Fibroblast of skin of left quadriceps (primary cell): ENCODE data around the gene EDNRA.
A peak's percentile ranks its signal among the peaks of the same experiment; 100 is the strongest.

ENCODE experiments used
- DNase-seq, 2 experiments: peaks; one replicate each; pipeline ENCODE4 v3.0.0-alpha.2; 2013; ENCODE audit warnings: low read depth in 2 of 2

Gene EDNRA

DNA sequence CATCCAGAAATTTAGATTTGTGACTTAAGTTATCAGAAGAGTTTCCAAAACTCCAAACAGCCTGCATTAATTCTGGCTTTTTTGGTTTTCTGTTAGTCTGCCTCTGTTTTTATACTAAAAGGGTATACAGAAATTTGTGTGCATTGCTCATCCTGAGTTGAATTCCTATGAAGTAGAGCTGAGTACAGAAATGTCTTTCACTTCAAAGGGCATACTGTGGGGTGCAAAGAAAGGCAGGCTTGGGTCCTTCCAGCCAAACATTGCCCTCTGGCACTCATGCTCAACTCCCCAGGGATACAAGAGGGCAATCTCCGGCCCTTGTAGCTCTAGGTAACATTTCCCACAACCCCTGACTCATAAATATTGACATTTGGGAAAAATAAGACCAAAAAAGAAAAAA, 108.7 kb downstream of the EDNRA start:
- no peak for DNase-seq

DNA sequence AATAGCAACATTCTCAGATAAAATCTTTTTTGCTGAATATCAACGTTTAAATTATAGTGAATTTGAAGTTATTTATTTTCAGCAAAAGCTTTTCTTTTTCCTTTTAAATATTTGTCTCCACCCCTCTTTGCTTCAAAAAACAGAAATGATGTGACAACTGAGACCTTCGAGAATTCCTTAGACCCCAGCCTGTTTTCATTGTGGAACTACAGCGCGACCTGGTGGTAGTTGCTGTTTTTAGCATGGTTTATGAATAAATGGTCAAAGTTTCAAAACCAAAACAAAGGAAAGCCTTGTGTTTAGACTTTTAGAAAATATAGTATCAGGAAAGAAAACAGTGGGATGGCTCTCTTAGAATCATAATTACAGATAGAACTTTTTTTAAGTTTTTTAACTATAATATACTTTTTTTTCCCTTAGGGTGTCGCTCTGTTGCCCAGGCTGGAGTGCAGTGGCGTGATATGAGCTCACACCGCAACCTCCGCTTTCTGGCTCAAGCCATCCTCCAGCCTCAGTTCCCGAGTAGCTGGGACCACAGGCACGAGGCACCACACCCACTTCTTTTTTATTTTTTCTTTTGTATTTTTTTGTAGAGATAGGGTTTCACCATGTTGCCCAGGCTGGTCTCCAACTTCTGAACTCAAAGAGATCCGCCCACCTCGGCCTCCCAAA, 109.5 kb downstream of the EDNRA start:
- DNase-seq = peak; percentile 58 to 61

DNA sequence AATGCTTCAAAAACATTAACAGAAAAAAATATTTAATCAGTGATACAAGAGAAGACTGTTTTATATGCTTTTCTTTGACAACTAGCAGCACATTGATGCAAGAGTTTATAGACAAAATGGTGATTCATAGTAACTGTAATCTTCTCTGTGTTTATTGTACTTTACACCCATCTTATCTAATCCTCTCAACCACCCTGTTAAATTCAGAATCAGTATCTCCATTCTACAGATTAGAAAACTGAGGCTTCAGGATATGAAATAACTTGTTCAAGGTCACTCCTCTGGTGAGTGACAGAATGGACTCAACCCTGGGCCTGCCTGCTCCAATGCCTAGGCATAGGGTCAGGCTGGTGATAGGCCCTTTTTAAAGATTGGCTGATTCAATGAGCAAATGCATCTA, 110.2 kb downstream of the EDNRA start:
- DNase-seq = no peak

DNA sequence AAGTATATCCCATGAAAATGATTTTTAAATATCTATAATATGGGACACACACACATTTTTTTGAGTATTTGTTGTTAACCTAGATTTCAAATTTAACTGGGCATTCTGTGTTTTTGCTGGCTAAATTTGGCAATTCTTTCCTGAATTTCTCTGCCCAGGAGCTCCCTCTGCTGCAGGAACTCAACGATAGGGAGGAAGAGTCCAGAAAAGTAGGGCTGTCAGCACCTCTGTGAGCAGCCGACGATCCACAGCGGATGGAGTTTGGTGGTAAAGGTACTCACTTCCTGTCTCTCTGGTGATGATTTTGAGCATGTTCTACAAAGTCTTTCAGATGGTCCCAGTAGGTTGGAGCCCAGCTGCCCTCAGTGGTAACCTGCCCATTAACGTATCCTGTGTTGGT, 113.2 kb downstream of the EDNRA start:
- DNase-seq = no peak
